Thyroid gland (tissue), 4 donors: ENCODE results near the gene IL3RA.

Experiments
- POLR2A ChIP-seq, 2 donors: fragments of 450-650 bp; IDR thresholded peaks; one replicate each; pipeline ENCODE4 v1.6.1; 2017; ENCODE audit warnings: antibody characterized with exemption in 2 of 2, mild to moderate bottlenecking in 2 of 2, moderate library complexity in 1 of 2
- TF ChIP-seq, protein P1 (sequence below), 6 experiments: fragments of 200-600 bp in 3 of 6; fragments of 450-650 bp in 3 of 6; sonication (generic) in 3 of 6; IDR thresholded peaks; one replicate each; pipeline ENCODE4 v1.5.1; 2016 to 2019; ENCODE audit warnings: antibody characterized with exemption in 6 of 6, mild to moderate bottlenecking in 2 of 6, inconsistent platforms in 1 of 6, moderate library complexity in 1 of 6

DNA sequence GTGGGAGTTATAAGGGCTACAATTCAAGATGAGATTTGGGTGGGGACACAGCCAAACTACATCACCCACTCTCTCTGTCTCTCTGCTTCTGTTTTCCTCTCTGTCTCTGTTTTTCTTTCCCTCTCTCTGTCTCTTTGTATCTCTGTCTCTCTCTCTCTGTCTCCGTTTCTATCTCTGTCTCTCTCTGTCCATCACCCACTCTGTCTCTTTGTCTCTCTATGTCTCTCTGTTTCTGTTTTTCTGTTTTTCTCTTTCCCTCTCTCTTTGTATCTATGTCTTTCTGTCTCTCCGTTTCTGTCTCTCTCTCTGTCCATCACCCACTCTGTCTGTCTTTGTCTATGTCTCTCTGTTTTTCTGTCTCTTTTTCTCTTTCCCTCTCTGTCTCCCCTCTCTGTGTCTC, 25.3 kb downstream of the IL3RA start:
- TF ChIP-seq, protein P1, sequence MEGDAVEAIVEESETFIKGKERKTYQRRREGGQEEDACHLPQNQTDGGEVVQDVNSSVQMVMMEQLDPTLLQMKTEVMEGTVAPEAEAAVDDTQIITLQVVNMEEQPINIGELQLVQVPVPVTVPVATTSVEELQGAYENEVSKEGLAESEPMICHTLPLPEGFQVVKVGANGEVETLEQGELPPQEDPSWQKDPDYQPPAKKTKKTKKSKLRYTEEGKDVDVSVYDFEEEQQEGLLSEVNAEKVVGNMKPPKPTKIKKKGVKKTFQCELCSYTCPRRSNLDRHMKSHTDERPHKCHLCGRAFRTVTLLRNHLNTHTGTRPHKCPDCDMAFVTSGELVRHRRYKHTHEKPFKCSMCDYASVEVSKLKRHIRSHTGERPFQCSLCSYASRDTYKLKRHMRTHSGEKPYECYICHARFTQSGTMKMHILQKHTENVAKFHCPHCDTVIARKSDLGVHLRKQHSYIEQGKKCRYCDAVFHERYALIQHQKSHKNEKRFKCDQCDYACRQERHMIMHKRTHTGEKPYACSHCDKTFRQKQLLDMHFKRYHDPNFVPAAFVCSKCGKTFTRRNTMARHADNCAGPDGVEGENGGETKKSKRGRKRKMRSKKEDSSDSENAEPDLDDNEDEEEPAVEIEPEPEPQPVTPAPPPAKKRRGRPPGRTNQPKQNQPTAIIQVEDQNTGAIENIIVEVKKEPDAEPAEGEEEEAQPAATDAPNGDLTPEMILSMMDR (IDR thresholded peaks at IDR 0.05) = no peak
- TF ChIP-seq POLR2A (IDR thresholded peaks at IDR 0.05) = no peak
